SKM-1 (cell line): ENCODE data around the gene STUB1.

Experiments
- DNase-seq: peaks from one replicate; lab custom pipeline; 2025; ENCODE audit not compliant: unreplicated experiment; lab: John Stamatoyannopoulos, UW

Gene STUB1

DNA sequence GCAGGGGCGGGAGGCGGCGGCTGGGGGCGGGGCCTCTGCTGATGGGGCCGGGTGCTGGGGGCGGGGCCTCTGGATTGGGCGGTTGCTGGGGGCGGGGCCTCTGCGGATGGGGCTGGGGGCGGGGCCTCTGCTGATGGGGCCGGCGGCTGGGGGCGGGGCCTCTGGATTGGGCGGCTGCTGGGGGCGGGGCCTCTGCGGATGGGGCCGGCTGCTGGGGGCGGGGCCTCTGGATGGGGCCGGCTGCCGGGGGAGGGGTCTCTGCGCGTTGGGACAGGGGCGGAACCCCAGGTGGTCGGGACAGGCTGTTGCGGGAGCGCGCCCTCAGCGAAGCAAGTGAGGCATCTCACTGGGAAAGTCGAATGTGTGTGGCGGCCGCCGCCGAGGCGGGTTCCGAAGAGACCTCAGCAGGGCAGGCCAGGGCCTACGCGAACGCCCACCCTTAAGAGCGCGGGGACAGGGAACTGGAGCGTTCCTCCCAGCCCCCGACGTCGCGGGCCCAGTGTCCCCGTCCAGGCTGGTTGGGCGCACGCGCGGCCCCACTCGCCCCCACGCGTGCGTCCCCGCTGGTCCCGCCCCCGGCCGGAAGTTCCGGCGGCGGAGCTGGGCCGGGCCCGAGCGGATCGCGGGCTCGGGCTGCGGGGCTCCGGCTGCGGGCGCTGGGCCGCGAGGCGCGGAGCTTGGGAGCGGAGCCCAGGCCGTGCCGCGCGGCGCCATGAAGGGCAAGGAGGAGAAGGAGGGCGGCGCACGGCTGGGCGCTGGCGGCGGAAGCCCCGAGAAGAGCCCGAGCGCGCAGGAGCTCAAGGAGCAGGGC, at the start of gene STUB1:
STUB1 (plus strand) TSS at position 597 of the 811 bp plus-strand sequence; CDS start at position 713, 116 bp downstream.
- peak; percentile 60 for DNase-seq

DNA sequence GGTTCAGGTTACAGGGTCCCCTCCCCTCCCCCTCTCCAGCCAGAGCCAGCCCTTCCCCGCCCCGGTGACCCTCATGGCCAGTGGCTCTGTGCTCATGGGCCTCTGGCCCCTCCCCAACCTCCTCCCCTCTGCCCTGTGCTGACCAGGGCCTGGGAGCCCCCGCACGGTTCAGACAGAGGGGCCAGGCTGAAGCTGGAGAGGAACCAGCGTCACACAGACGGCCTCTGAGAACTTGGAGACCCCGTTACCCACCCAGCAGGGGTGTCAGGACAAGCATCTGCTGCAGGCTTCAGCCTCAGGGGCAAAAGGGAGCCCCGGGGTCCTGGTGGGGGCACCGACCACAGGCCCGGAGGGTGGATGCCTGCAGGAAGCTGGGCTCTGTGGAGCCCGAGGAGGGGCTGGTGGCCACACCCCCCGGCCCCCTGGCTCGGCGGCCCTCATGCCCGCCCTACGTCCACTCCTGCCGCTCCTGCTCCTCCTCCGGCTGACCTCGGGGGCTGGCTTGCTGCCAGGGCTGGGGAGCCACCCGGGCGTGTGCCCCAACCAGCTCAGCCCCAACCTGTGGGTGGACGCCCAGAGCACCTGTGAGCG, 49.3 kb upstream of the STUB1 start, which contains the start of gene WFIKKN1:
WFIKKN1 (plus strand) TSS at position 171 of the 591 bp plus-strand sequence; CDS start at position 440, 269 bp downstream.
- DNase-seq, result no peak

DNA sequence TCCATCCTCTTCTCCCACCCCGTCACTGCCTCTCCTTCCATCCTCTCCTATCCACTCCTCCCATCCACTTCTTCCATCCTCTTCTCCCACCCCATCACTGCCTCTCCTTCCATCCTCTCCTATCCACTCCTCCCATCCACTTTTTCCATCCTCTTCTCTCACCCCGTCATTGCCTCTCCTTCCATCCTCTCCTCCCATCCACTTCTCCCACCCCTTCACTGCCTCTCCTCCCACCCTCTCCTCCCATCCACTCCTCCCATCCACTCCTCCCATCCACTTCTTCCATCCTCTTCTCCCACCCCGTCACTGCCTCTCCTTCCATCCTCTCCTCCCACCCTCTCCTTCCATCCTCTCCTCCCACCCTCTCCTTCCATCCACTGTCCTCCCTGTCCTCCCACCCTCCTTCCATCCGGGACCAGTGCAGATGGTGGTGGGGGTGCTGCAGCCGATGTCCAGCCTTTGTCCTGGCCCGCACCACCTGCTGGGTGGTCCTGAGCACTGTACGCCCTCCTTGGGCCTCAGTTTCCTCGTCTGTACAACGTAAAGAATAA, 48.3 kb upstream of the STUB1 start:
- no peak for DNase-seq

DNA sequence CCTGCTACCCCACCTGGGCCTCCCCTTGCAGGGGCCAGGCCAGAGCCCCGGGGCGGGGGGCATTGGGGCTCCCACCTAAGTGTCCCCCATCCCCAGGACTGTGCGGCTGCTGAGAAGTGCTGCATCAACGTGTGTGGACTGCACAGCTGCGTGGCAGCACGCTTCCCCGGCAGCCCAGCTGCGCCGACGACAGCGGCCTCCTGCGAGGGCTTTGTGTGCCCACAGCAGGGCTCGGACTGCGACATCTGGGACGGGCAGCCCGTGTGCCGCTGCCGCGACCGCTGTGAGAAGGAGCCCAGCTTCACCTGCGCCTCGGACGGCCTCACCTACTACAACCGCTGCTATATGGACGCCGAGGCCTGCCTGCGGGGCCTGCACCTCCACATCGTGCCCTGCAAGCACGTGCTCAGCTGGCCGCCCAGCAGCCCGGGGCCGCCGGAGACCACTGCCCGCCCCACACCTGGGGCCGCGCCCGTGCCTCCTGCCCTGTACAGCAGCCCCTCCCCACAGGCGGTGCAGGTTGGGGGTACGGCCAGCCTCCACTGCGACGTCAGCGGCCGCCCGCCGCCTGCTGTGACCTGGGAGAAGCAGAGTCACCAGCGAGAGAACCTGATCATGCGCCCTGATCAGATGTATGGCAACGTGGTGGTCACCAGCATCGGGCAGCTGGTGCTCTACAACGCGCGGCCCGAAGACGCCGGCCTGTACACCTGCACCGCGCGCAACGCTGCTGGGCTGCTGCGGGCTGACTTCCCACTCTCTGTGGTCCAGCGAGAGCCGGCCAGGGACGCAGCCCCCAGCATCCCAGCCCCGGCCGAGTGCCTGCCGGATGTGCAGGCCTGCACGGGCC, 47.5 kb upstream of the STUB1 start:
- DNase-seq, result no peak

DNA sequence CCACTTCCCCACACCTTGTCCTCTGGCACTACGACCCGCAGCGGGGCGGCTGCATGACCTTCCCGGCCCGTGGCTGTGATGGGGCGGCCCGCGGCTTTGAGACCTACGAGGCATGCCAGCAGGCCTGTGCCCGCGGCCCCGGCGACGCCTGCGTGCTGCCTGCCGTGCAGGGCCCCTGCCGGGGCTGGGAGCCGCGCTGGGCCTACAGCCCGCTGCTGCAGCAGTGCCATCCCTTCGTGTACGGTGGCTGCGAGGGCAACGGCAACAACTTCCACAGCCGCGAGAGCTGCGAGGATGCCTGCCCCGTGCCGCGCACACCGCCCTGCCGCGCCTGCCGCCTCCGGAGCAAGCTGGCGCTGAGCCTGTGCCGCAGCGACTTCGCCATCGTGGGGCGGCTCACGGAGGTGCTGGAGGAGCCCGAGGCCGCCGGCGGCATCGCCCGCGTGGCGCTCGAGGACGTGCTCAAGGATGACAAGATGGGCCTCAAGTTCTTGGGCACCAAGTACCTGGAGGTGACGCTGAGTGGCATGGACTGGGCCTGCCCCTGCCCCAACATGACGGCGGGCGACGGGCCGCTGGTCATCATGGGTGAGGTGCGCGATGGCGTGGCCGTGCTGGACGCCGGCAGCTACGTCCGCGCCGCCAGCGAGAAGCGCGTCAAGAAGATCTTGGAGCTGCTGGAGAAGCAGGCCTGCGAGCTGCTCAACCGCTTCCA, 46.7 kb upstream of the STUB1 start:
- DNase-seq, result no peak

DNA sequence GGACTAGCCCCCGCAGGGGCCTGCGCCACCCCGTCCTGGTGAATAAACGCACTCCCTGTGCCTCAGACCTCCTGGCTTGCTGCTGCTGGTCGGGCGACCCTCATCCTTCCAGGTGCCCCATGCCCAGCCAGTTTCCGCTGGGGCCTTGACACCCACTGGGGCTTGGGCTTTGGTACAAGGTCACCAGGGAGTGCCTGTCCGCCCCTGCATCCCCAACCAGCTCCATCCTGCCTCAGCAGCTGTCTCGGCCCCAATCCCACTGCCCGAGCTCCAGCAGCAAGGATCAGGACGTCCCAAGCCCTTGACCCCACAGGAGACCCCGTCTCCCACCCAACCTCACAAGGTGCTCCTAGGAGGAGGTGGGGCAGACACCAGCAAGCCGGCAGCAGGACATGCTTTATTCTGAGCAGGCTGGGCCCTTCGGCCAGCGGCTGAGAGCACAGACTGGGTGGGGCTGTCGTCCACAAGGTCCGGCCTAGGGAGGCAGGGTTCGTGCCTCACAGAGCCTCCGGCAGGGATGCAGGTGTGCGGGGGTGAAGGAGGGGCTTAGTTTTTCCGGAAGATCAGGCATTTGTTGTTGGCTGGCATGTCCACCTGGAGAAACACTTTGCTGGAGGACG, 46.0 kb upstream of the STUB1 start:
- DNase-seq, result no peak

DNA sequence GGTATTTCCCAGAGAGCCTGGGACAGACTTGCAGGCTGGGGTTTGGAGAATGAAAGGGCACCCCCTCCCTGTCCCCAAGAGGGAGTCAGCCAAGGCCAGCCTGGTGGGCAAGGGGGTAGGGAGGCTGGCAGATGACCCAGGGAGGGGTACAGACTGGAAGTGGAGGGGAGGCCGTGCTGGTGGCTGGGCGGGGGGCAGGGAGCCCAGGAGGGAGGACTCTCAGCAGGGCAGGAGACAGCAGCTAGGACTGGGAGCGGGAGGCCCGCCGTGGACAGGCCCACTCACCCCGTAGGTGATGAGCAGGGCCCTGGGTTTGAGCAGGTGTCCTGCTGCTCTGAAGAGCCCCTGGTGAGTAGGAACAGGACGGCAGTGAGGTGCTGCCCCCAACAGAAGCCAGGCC, 45.2 kb upstream of the STUB1 start:
- DNase-seq, result no peak

DNA sequence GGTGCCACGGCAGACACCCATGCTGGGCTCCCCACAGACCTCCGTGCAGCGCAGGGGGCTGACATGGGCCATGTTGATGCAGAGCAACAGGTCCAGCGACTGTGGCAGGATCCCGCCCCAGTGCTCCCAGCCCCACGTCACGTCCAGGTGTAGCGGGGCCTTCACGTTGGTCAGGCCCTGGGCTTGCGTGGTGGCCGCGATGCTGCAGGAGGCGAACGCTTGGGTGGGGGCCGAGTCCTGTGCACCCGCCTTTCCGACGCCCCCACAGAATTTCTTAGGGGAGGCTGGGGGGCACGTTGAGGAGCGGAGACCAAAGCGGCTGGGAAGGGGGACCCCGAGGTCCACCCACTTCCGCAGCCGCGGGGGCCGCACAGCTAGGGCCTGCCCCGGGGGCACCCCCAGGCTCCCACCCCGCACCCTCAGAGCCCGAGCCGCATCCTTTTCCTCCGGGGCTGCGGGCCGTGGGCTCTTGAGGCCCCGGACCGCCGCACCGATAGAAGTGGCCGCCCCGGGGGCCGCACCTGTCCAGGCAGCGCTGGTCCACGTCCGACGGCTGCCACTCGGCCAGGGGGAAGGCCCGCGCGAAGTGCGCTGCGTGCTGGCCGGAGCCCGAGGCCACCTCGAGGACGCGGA, 44.5 kb upstream of the STUB1 start:
- no peak for DNase-seq

DNA sequence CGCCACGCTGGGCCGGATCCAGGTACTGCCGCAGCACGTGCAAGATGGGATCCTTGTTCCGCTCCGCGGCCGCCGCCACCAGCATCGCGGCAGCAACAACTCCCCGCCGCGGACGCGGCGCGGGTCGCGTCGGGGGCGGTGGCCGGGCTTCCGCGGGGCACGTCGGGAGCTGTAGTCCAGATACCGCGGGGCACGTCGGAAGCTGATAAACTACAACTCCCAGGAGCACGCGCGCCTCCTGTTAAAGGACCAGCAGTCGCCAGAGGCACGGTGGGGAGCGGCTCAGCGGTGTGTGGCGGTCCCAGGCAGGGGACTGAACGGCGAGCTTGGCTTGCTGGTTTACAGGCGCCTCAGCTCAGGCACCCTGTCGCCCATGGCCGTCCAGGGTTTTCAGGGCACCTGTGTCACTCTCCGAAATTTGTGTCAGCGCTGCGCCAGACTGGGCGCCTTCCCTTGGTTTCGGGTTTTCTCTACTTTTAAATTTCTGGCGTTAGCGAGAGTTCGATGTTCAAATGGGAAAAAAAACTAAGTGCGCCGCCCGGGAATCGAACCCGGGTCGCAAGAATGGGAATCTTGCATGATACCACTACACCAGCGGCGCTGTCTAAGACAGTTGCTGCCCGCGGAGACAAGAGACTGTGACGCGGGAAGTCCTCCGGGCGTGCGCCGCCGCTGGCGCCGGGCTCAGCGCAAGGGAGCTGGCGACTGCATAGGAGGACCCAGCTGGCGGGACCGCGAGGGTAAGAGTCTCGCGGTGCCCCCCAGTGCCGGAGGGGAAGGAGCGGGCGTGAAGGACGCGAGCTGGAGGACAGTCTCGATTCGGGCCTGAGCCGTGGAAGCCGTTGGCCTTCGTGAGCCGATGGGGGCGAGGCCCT, 43.8 kb upstream of the STUB1 start, which contains the start of gene METTL26:
METTL26 (minus strand) TSS at position 100 of the 875 bp plus-strand sequence; CDS start at position 85, 15 bp downstream.
- DNase-seq, result peak; percentile 87

DNA sequence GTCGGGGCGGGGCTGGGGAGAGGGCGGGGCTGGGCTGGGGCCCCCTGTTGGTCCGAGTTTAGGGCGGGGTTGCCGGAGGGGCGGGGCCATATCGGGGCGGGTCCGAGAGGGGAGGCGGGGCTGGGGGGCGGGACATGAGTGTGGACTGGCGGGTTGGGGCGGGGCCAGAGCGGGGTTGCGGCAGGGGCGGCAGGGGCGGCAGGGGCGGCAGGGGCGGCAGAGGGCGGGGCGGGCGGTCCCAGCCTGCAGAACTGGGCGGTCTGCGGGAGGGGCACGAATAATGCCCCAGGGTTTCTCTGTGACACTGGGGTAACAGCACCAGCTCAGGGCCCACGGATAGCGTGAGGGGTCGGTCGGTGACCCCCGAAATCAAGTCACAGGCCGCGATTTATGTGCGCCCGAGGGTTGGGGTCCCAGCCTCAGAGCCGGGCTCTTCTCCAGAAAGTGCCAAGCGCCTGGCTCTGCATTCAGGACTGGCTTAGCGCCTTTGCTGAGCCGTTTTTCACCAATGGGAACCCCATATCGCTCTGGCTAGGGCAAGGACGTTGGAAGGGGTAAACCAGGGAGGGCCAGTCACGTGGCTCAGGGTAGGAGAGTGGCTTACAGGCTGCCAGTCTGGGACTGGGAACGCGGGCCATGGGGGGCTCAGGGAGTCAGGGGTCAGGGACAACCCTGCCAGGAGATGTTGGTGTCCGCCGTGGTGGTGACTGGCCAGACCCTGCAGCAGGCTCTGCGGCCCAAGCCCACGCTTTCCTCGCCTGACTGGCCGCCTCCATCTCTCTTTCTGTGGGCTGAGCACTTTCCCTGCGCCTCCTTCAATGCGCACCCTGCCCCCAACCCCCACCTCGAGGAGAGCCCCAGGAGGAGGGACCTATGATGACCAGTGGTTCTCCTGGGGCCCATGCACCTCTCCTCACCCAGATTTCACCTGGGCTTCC, 42.9 kb upstream of the STUB1 start:
- no peak for DNase-seq

DNA sequence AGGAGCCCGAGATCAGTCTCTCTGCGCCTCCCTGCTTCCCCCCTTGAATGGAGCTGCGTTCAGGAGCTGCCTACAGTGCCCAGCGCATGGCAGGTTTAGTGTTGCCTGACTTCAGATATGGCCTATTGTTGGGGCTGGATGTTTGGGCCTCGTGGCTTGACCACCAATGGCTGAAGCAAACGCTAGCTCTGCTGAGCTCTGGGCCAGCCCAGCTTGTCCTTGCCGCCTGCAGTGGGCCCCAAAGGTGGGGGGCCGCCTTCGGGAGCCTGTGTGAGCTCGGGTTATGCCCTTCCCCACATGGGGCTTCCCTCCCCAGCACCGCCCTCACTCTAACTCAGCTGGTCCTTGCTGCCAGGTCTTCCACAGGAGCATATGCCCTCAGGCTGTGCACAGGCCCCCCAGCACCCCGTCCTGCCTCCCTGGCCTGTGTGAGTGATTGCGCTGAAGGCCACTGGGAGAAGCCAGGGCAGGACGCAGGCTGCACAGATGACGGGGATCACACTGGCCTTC, 42.1 kb upstream of the STUB1 start:
- no peak for DNase-seq

DNA sequence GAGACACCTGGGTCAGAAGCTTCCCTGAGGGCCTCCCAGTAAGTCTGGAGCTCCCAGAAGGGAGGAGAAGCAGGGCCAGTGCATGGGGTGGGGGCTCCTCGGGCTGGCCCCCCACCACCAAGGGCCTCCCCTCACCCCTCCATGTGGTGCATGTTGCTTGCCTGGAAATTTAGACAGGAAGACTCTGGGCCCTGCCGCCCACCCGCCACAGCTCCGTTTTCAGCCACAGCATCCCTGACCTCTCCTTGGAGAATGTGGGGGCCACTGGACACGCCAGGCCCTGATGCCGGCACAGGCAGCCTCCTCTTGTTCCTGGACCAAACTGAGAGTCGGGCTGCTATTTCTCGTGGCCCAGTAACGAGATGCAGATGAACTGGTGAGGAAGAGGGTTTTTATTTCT, 41.4 kb upstream of the STUB1 start:
- DNase-seq, result no peak

DNA sequence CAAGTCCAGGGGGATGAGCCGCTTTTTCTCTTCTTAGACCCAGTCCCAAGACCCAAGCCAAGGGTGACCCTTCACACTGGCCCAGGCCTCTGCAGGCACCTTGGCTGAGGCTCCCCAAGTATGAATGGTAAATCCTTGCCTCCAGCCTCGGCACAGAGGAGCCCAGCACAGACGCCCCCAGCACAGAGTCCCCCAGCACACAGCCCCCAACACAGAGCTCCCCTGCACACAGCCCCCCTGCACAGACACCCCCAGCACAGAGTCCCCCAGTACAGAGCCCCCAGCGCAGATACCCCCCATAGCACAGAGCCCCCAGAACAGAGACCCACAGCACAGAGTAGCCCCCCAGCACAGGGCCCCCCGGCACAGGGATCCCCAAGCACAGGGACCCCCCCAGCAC, 39.6 kb upstream of the STUB1 start:
- DNase-seq, result no peak

DNA sequence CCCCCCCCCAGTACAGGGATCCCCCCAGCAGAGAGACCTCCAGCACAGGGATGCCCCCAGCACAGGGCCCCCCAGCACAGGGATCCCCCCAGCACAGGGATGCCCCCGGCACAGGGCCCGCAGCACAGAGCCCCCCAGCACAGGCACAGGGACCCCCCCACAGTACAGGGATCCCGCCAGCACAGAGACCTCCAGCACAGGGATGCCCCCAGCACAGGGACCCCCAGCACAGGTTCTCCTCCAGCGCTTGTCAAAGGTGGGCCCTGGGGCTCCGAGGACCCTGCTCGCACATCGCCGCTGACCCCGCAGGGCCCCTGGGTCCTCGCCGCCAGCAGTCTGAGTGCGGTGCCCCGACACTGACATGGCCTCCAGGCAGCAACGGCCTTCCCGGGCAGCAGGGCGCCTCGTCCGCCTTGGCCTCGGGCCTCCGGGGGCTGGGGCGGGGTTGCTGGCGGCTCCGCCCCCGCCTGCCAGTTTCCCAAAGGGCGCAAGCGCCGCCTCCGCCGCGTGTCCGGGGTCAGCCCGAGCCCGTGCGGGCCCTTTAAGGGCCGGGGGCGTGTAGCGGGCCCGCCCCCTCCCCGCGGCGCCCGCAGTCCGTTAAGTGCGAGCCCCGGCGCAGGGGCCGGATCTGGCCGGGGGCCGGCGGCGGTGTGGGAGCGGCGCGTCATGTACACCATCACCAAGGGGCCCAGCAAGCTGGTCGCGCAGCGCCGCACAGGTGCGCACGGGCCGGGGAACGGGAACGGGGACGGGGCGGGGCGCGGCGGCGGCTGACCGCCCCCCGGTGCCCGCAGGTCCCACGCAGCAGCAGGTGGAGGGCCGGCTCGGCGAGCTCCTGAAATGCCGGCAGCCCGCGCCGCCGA, 38.7 kb upstream of the STUB1 start, which contains the start of gene MCRIP2:
MCRIP2 (plus strand) TSS at position 503 of the 863 bp plus-strand sequence; CDS start at position 667, 164 bp downstream.
- DNase-seq, result peak; percentile 56

DNA sequence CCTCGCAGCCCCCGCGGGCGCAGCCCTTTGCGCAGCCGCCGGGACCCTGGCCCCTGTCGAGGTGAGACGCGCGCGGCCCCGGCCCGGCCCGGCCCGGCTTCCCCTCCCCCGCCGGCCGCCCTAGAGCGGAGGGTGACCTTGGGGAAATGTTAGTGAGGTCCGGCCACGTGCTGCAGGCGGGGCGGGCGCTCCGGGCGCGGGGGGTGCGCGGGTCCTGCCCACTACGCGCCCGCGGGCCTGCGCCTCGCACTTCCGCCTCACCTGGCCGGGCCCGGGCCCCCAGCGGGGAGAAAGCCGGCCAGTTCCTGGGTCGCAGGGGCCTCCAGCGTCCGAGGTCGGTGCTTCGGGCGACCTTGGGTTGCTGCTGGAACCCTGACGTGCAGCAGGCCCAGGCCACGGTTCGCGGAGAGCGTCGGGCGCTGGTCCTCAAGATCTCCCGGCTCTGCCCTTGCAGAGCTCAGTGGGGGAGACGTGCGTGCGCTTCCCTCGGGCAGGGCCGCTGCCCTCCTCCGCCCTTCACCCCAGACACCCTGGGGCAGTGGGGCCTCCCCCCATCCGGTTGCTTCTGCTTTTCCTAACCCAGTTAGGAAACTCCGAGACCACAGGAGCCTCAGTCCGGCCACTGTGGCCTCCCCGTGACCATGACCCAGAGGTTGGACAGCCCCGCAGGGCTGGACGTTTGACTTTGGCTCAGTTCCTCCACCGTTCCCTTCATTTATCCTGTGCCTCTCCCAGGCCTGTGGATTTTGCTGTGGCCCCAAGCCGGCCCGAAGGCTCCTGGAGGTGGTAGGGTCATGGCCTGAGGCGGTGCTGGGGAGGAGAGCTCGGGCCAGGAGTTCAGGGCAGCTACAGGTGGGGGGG, 37.8 kb upstream of the STUB1 start:
- peak; percentile 58 for DNase-seq
